ENCODE data around the gene TMOD1. TPM values are rescaled to one million over a fixed set of nuclear protein-coding genes. Genes with fewer than 3 reads are reported as not detected.

The TMOD1 gene
- total RNA-seq, 1 donor from 2014 or later: not detected

DNA sequence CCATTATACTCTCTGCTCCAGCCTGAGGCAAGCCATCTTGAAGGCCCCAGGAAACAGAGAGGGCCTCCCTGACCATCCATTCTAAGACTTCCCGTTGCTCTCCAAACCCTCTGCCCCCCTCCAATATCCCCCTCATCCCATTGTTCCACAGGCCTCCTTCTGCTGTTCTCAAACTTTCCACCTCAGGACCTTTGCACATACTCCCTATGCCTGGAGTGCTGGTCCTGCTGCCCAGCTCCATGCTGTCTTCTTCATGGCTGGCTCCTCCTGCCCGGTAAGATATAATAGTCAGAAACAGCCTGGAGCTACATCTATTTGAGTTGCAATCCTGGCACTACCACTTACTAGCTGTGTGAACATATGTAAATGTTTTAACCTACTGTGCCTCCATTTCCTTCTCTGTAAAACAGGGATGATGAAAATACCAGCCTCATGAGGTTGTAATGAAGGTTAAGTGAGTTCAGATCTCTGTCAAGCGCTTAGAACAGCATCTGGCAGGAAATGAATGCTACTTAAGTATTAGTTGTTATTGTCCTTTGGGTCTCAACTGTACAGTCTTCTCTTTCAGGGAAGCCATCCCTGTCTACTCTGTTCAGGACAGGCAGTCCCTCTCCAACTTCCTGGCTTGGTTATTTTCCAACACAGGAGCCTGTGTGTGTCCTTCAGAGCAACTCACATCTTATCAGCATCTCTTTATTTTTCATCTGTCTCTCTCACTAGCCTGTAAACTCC lies 45.8 kb downstream of the TMOD1 start:
- Histone ChIP-seq H3K4me3 (no peak overlapping the region), H3K79me2 (ENCODE audit: low read depth) (no peaks in the 10 kb centered on the region), H3K27ac (no peak overlapping the region), H3K36me3 (no peaks in the 10 kb centered on the region), H3F3A (ENCODE audit: low read depth) (no peaks in the 10 kb centered on the region), H2AFZ (replicated peaks) (no peak overlapping the region), H3K9me3 (ENCODE audit: low read depth) (no peaks in the 10 kb centered on the region), H3K4me1 (no peaks in the 10 kb centered on the region), H3K9ac (no peak overlapping the region), H4K20me1 (ENCODE audit: low read depth) (no peaks in the 10 kb centered on the region), H3K4me2 (no peak overlapping the region), H3K27me3 (no peaks in the 10 kb centered on the region)
- H3K4me1 Mint-ChIP-seq: peaks cover 10% of the 10 kb centered on the region
- peaks cover 3% of the 10 kb centered on the region for H3K27me3 Mint-ChIP-seq (ENCODE audit: insufficient read depth, low read depth)
- no peaks in the 10 kb centered on the region for H3K36me3 Mint-ChIP-seq
- H3K9me3 Mint-ChIP-seq: no peaks in the 10 kb centered on the region
- TF ChIP-seq EZH2 (IDR thresholded peaks at IDR 0.05) (no peak), CTCF (IDR thresholded peaks at IDR 0.05) (no peak), EZH2phosphoT487 (IDR thresholded peaks at IDR 0.05) (no peak)
- no peak for DNase-seq (ENCODE audit: low spot score)
- H3K4me3 Mint-ChIP-seq: no peak overlapping the region
- no peak overlapping the region for H3K27ac Mint-ChIP-seq

GRCh38 chr9:97548379-97548778 lies 46.9 kb downstream of the TMOD1 start:
- Mint-ChIP-seq H3K27me3 (ENCODE audit: insufficient read depth, low read depth) (peaks cover 3% of the 10 kb centered on the region), H3K36me3 (no peaks in the 10 kb centered on the region)

GRCh38 chr9:97548819-97549540 lies 47.5 kb downstream of the TMOD1 start:
- Histone ChIP-seq H3K27me3 (no peaks in the 10 kb centered on the region), H3K9me3 (ENCODE audit: low read depth) (no peaks in the 10 kb centered on the region), H3K4me2 (no peak overlapping the region), H3F3A (ENCODE audit: low read depth) (no peaks in the 10 kb centered on the region), H4K20me1 (ENCODE audit: low read depth) (no peaks in the 10 kb centered on the region), H3K27ac (no peak overlapping the region), H3K79me2 (ENCODE audit: low read depth) (no peaks in the 10 kb centered on the region), H3K9ac (no peak overlapping the region), H2AFZ (replicated peaks) (no peak overlapping the region), H3K4me3 (no peak overlapping the region), H3K36me3 (no peaks in the 10 kb centered on the region), H3K4me1 (no peaks in the 10 kb centered on the region)
- TF ChIP-seq EZH2phosphoT487 (IDR thresholded peaks at IDR 0.05) (no peak), CTCF (IDR thresholded peaks at IDR 0.05) (no peak), EZH2 (IDR thresholded peaks at IDR 0.05) (no peak)
- Mint-ChIP-seq H3K4me3 (no peak overlapping the region), H3K27me3 (ENCODE audit: insufficient read depth, low read depth) (peaks cover 3% of the 10 kb centered on the region), H3K4me1 (peaks cover 10% of the 10 kb centered on the region), H3K9me3 (no peaks in the 10 kb centered on the region), H3K36me3 (no peaks in the 10 kb centered on the region), H3K27ac (no peak overlapping the region)
- no peak for DNase-seq (ENCODE audit: low spot score)

More at GRCh38 chr9:97548379-97548778, 46.9 kb downstream of the TMOD1 start:
- Histone ChIP-seq H3K79me2 (ENCODE audit: low read depth) (no peaks in the 10 kb centered on the region), H3K4me1 (no peaks in the 10 kb centered on the region), H3K4me2 (no peak overlapping the region), H3K27ac (no peak overlapping the region), H3K9me3 (ENCODE audit: low read depth) (no peaks in the 10 kb centered on the region), H4K20me1 (ENCODE audit: low read depth) (no peaks in the 10 kb centered on the region), H2AFZ (replicated peaks) (no peak overlapping the region), H3F3A (ENCODE audit: low read depth) (no peaks in the 10 kb centered on the region), H3K36me3 (no peaks in the 10 kb centered on the region), H3K27me3 (no peaks in the 10 kb centered on the region), H3K9ac (no peak overlapping the region), H3K4me3 (no peak overlapping the region)
- DNase-seq (ENCODE audit: low spot score): no peak
- Mint-ChIP-seq H3K4me1 (peaks cover 10% of the 10 kb centered on the region), H3K4me3 (no peak overlapping the region), H3K9me3 (no peaks in the 10 kb centered on the region), H3K27ac (no peak overlapping the region)
- TF ChIP-seq CTCF (IDR thresholded peaks at IDR 0.05) (no peak), EZH2phosphoT487 (IDR thresholded peaks at IDR 0.05) (no peak)
